Panc1 (cell line): ENCODE data around the gene SLC22A5. TPM values are rescaled to one million over a fixed set of nuclear protein-coding genes. Genes with fewer than 3 reads are reported as not detected.

Experiments
- ATAC-seq: fragments of 200-7000 bp; cut with Tn5 transposase; 2 replicates; pipeline ENCODE4 v1.9.1; 2020; ENCODE audit warnings: mild to moderate bottlenecking, moderate library complexity
- BruUV-seq: library from RNA; stranded (reverse); fragments of 400-500 nt; replicated peaks from 2 replicates; lab custom pipeline; 2021; lab: Mats Ljungman, UMichigan
- CTCF ChIA-PET: fragments of 300-600 bp; sonication (Branson Sonifier 250); formaldehyde crosslinking; loops from one replicate; lab custom pipeline; 2022; ENCODE audit warnings: antibody characterized with exemption; lab: Charles Lee
- POLR2A ChIA-PET: fragments of 300-600 bp; sonication (Branson Sonifier 250); formaldehyde crosslinking; loops from one replicate; lab custom pipeline; 2022; ENCODE audit warnings: antibody characterized with exemption; lab: Charles Lee
- DNase-seq: peaks from one replicate; pipeline ENCODE4 v3.0.0-alpha.2; 2010; ENCODE audit warnings: low read depth, low spot score
- H3K27ac ChIP-seq: 2 replicates; pipeline ENCODE4 v1.5.1; 2011; ENCODE audit warnings: mild to moderate bottlenecking, low read length, inconsistent platforms
- H3K27me3 ChIP-seq: fragments of 200-500 bp; sonication (Bioruptor generic); 2 replicates; pipeline ENCODE4 v1.6.0; 2014; ENCODE audit warnings: low read length, inconsistent platforms; ENCODE audit not compliant: control insufficient read depth, insufficient read depth
- H3K36me3 ChIP-seq: fragments of 200-500 bp; sonication (Bioruptor generic); 2 replicates; pipeline ENCODE4 v1.5.1; 2014; ENCODE audit warnings: inconsistent platforms, mild to moderate bottlenecking, low read length, moderate library complexity; ENCODE audit not compliant: control insufficient read depth, insufficient read depth
- H3K4me1 ChIP-seq: 2 replicates; pipeline ENCODE4 v1.5.1; 2011; ENCODE audit warnings: inconsistent platforms, mild to moderate bottlenecking, low read length, moderate library complexity; ENCODE audit not compliant: control insufficient read depth, insufficient read depth
- H3K4me3 ChIP-seq, 2 experiments: 2 replicates each; pipeline ENCODE4 v1.5.1; 2011 to 2012; ENCODE audit warnings: low read depth in 2 of 2, low read length in 2 of 2, mild to moderate bottlenecking in 2 of 2, inconsistent platforms in 1 of 2, moderate library complexity in 1 of 2
- H3K9me3 ChIP-seq: fragments of 200-500 bp; sonication (Bioruptor generic); 2 replicates; pipeline ENCODE4 v1.5.1; 2014; ENCODE audit warnings: low read depth, mild to moderate bottlenecking, inconsistent platforms, low read length, moderate library complexity; ENCODE audit not compliant: control insufficient read depth, insufficient read depth
- CTCF ChIP-seq: fragments of 450-650 bp; IDR thresholded peaks from 2 replicates; pipeline ENCODE4 v1.5.1; 2017; ENCODE audit warnings: mild to moderate bottlenecking
- POLR2AphosphoS5 ChIP-seq: IDR thresholded peaks from 2 replicates; pipeline ENCODE4 v1.6.1; 2012; ENCODE audit warnings: mild to moderate bottlenecking, low read depth, low read length, moderate library complexity
- REST ChIP-seq, 2 experiments: IDR thresholded peaks; 2 replicates each; pipeline ENCODE4 v1.6.1; 2011 to 2012; ENCODE audit warnings: low read depth in 2 of 2, control low read depth in 1 of 2, low read length in 1 of 2, mild to moderate bottlenecking in 1 of 2, moderate library complexity in 1 of 2; ENCODE audit not compliant: insufficient read depth in 1 of 2
- SIN3A ChIP-seq: IDR thresholded peaks from 2 replicates; pipeline ENCODE4 v1.6.1; 2012; ENCODE audit warnings: low read depth, mild to moderate bottlenecking, low read length, moderate library complexity, borderline replicate concordance; ENCODE audit not compliant: insufficient read depth
- TCF7L2 ChIP-seq: IDR thresholded peaks from 2 replicates; pipeline ENCODE4 v1.6.1; 2011; ENCODE audit warnings: mild to moderate bottlenecking, low read depth, low read length, inconsistent platforms
- in situ Hi-C: cut with HindIII; loops from 2 replicates; pipeline ENCODE4 v1.10.0; 2016; ENCODE audit warnings: low sequenced_read_pairs, low pct_unique_long_range_greater_than_20kb
- intact Hi-C: fragments of 100-400 bp; cut with micrococcal nuclease; formaldehyde crosslinking; loops from one replicate; pipeline ENCODE4 v1.10.0; 2022; ENCODE audit not compliant: unreplicated experiment
- total RNA-seq: library from RNA; stranded (reverse); gene quantifications from one replicate; pipeline ENCODE4 v1.2.1, GENCODE V29; 2021; ENCODE audit not compliant: unreplicated experiment

Gene SLC22A5
- total RNA-seq, 1 experiment from 2014 or later = 9.5 TPM

- in situ Hi-C loops (no loop called here), intact Hi-C loops (no loop called here)
- CTCF ChIA-PET = no interaction called here
- no peaks in the 10 kb centered on the region for H3K36me3 ChIP-seq
- POLR2A ChIA-PET = no interaction called here
- no peaks in the 10 kb centered on the region for H3K4me1 ChIP-seq
- TF ChIP-seq POLR2AphosphoS5 (no peak), SIN3A (no peak), CTCF (no peak), REST (IDR thresholded peaks at IDR 0.05; ENCODE audit: insufficient read depth in 1 of 2, low read depth in 2 of 2, low read length in 1 of 2) (no peak), TCF7L2 (no peak)
- no TSS peak for BruUV-seq
- DNase-seq (no peak), ATAC-seq (no peak)
- H3K4me3 ChIP-seq = no peak overlapping the region
- H3K27me3 ChIP-seq = no peaks in the 10 kb centered on the region
- H3K27ac ChIP-seq = no peak overlapping the region
- H3K9me3 ChIP-seq = no peaks in the 10 kb centered on the region
These were observed 7.4 kb upstream of the SLC22A5 start for GRCh38 chr5:132362086-132362485.

- no peaks in the 10 kb centered on the region; the same call in 1 of the 2 replicates for H3K4me1 ChIP-seq
- no peaks in the 10 kb centered on the region for H3K9me3 ChIP-seq
- no peak overlapping the region for H3K4me3 ChIP-seq
- ChIA-PET CTCF (no interaction called here), POLR2A (no interaction called here)
- BruUV-seq = no TSS peak
- H3K27me3 ChIP-seq = no peaks in the 10 kb centered on the region
- no peak overlapping the region for H3K27ac ChIP-seq
- no peak for DNase-seq
- intact Hi-C loops (no loop called here), in situ Hi-C loops (no loop called here)
- no peaks in the 10 kb centered on the region for H3K36me3 ChIP-seq
- peak; percentile 63 for ATAC-seq
- no peak for TF ChIP-seq CTCF
- TF ChIP-seq POLR2AphosphoS5 = no peak
- no peak for TF ChIP-seq TCF7L2
- no peak for TF ChIP-seq SIN3A
- TF ChIP-seq REST (IDR thresholded peaks at IDR 0.05; ENCODE audit: insufficient read depth in 1 of 2, low read depth in 2 of 2, low read length in 1 of 2) = no peak
These were observed 5.9 kb upstream of the SLC22A5 start for GRCh38 chr5:132363431-132364112.
